RCC 7860 (cell line): ENCODE results near the gene CHRM5.
"Not testable (repeated sequence)": the region's sequence is repeated elsewhere in the genome, so short reads cannot be mapped to it uniquely, and the experiment has no call there.

Experiments used
- DNase-seq: peaks from one replicate; pipeline ENCODE4 v3.0.0-alpha.2; 2015; ENCODE audit warnings: low spot score
- FAIRE-seq: peaks from 2 replicates; lab custom pipeline; 2012; peaks lifted over from hg19 to GRCh38; lab: Jason Lieb, UNC

The CHRM5 gene

GRCh38 chr15:33987444-33987843, 19.1 kb downstream of the CHRM5 start:
- FAIRE-seq, result no peak

GRCh38 chr15:33988384-33988783, 20.1 kb downstream of the CHRM5 start:
- DNase-seq (peak; percentile 24), FAIRE-seq (peak; percentile 66)

More at GRCh38 chr15:33987444-33987843, 19.1 kb downstream of the CHRM5 start:
- DNase-seq, result no peak

GRCh38 chr15:33994005-33994615, 25.8 kb downstream of the CHRM5 start:
- FAIRE-seq (no peak), DNase-seq (no peak)

DNA sequence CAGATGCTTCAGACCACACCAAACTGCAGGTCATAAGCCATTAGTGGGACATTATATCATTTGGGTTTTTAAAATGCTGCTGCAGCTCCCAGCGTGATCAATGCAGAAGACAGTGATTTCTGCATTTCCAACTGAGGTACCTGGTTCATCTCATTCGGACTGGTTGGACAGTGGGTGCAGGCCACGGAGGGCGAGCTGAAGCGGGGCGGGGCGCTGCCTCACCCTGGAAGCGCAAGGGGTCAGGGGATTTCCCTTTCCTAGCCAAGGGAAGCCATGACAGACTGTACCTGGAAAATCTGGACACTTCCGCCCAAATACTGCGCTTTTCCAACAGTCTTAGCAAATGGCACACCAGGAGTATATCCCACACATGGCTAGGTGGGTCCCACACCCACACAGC, 27.4 kb downstream of the CHRM5 start:
- not testable (repeated sequence) for FAIRE-seq

GRCh38 chr15:34001536-34001935, 33.2 kb downstream of the CHRM5 start:
- DNase-seq, result no peak
- FAIRE-seq, result no peak

More for the DNA sequence above, 27.4 kb downstream of the CHRM5 start:
- not testable (repeated sequence) for DNase-seq

DNA sequence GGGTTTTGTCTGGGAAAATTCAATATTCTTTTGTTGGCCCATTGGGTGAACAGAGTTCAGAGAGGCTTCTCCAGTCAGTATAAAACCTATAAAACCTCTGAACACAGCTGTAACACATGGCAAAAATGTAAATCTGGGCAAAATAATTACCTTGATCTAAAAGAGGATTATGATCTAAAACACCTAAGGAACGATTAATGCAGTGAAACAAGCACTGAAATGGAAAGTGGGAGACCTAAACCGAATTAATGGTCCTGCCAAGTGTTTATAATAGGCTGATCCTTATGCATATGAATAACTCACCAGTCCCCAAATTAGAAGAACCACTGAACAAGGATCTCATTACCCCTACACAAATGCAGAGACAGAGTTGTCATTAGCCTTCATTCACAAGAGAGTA, 38.1 kb downstream of the CHRM5 start:
- no peak for DNase-seq
- no peak for FAIRE-seq

DNA sequence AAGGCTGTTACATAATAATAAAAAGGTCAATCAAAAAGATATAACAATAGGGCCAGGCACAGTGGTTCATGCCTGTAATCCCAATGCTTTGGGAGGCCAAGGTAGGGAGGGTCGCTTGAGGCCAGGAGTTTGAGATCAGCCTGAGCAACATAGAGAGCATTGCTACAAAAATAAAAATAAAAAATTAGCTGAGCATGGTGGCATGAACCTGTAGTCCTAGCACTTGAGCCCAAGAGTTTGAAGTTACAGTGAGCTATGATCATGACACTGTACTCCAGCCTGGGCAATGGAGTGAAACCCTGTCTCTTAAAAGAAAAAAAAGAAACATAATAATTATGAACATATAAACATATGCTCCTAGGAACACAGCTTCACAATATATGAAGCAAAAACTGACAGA, 41.4 kb downstream of the CHRM5 start:
- DNase-seq (no peak), FAIRE-seq (no peak)

DNA sequence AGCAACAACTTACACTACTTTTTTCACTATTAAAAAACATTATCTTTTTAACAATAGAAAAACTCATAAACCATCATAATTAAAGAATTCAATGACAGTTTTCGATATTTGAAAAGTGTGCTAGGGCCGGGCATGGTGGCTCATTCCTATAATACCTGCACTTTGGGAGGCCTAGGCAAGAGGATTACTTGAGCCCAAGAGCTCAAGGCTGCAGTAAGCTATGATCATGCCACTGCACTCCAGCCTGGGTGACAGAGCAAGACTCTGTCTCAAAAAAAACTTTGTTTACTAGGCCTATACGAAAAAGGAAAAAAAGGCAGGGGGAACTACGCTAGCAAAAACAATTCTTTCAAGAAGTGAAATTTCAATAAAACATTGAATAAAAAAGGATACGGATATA, 42.6 kb downstream of the CHRM5 start:
- FAIRE-seq (no peak), DNase-seq (no peak)

DNA sequence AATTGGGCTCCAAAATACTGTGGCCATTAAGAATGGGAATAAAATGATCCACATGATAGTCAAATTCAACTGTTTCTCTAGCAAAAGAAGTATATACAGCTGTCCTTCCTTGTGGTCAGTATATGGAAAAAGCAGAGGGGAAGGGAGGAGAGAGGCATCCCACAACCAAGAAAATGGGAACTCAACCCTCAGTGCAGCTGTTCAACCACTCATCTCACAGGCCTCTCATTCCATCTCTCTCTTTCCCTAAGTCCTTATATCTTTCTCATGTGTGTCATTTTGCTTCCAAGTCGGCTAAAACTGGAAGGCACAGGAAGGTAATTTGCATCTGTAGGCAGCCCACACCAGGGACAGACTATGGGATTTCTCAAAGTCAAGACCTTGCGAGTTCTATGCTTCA, 43.2 kb downstream of the CHRM5 start:
- FAIRE-seq, result no peak

GRCh38 chr15:34012461-34013028, 44.2 kb downstream of the CHRM5 start:
- FAIRE-seq, result no peak
- DNase-seq, result no peak

More for the DNA sequence above, 43.2 kb downstream of the CHRM5 start:
- no peak for DNase-seq

- DNase-seq (no peak), FAIRE-seq (no peak)
These were observed 45.4 kb downstream of the CHRM5 start for GRCh38 chr15:34013746-34014145.

GRCh38 chr15:34014556-34014955, 46.3 kb downstream of the CHRM5 start:
- no peak for FAIRE-seq

DNA sequence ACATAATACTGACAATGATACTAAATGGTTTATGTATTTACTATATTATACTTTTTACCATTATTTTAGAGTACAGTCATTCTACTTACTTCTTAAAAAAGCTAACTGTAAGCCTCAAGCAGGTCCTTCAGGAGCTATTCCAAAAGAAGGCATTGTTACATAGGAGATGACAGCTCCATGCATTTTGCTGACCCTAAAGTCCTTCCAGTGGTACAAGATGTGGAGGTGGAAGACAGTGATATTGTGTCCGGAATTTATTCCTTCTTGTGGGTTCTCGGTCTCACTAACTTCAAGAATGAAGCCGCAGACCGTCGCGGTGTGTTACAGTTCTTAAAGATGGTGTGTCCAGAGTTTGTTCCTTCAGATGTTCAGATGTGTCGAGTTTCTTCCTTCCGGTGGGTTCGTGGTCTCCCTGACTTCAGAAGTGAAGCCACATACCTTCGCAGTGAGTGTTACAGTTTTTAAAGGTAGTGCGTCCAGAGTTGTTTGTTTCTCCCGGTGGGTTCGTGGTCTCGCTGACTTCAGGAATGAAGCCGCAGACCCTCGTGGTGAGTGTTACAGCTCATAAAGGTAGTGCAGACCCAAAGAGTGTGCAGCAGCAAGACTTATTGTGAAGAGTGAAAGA, 49.8 kb downstream of the CHRM5 start:
- FAIRE-seq, result no peak
- no peak for DNase-seq

More at GRCh38 chr15:34014556-34014955, 46.3 kb downstream of the CHRM5 start:
- DNase-seq, result no peak

DNA sequence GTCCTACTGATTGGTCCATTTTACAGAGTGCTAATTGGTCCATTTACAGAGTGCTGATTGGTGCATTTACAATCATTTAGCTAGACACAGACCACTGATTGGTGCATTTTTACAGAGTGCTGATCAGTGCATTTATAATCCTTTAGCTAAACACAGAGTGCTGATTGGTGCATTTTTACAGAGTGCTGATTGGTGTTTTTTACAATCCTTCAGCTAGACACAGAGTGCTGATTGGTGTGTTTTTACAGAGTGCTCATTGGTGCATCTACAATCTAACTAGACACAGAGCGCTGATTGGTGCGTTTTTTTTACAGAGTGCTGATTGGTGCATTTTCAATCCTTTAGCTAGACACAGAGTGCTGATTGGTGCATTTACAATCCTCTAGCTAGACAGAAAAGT, 50.4 kb downstream of the CHRM5 start:
- not testable (repeated sequence) for DNase-seq, FAIRE-seq

GRCh38 chr15:34019369-34019990, 51.2 kb downstream of the CHRM5 start:
- no peak for FAIRE-seq

DNA sequence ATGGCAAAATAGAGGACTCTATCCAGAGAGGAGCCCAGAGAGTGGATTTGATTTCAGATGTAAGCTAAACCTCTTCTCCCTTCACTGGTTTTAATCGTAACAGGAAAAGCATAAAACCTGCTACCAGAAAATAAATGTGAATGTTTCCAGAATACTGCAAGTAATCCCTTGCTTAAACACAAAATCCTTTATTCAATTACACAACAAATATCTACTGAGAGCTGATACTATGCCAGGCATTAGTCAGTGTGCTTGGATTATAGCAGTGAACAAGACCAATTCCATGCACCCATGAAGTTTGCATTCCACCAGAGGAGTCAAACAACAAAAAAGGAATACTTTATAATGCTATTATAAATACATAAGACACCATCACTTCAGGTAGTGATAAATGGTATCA, 55.6 kb downstream of the CHRM5 start:
- no peak for FAIRE-seq
- no peak for DNase-seq

More at GRCh38 chr15:34019369-34019990, 51.2 kb downstream of the CHRM5 start:
- DNase-seq, result no peak

DNA sequence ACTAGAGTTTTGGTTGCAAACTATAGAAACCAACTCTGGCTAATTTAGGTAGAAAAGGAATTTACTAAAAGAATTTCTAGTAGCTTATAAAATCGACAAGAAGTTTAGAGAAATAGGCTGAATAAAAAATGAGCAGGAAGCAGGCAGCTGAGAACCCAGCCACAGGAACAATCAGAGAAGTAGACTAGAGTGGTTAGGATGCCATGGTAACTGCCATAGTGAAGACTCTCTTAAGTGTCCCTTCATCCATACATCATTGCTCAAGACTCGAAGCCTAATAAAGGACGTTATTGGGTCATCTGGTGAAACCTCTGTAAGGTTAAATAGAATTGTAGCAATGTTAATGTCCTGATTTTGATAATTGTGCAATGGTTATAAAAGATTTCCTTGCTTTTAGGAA, 57.0 kb downstream of the CHRM5 start:
- FAIRE-seq, result no peak
- DNase-seq, result no peak

- FAIRE-seq, result no peak
- no peak for DNase-seq
These were observed 59.3 kb downstream of the CHRM5 start for GRCh38 chr15:34027606-34028005.

- FAIRE-seq (no peak), DNase-seq (no peak)
These were observed 63.9 kb downstream of the CHRM5 start for GRCh38 chr15:34031987-34032760.

DNA sequence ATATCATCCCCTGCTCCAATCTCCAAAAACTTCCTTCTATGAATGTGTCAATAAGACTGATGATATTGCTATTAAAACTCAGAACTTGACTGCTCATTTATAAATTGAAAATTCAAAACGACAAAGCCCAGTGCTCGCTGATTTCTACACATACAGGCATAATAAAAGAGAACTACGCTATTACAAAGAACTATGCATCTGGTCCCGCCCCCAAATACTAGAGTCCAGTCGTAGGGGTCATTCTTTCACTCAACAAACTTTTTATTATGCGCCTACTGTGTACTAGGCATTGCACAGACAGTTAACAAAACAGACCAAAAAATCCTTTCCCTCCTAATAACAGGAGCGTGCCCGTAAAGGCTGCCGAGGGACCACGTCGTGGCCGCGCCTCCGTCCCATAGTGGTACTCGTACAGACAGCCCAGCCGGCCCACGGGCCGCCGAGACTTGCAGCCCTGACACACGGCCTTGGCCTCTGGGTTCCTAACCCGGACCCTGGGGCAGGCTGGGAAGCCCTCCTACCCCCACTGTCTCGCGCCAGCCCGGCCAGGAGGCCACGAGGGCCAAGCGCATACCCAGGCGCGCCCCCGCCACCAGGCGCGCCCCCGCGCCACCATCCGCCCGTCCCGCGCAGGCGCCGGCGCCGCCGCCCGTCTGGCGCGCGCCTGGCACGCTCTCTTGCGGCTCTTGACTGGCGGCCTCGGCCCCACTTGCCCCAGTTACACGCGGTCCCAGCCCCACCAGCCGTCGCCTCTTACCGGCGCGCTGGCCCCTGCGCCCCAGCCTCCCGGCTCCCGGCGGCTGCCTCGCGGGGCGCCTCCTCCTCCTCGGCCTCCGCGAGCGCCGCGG, 70.0 kb downstream of the CHRM5 start:
- FAIRE-seq (no peak), DNase-seq (peak; percentile 44)
